HepG2 (cell line): Measurements from ENCODE around the gene RAB34. TPM values are rescaled to one million over a fixed set of nuclear protein-coding genes. Genes with fewer than 3 reads are reported as not detected.

Experiments
- AKAP8 ChIP-seq: sonication (generic); formaldehyde crosslinking; IDR thresholded peaks from 2 replicates; pipeline ENCODE4 v1.5.1; 2020; ENCODE audit warnings: mild to moderate bottlenecking, missing genetic modification reagents
- CEBPB ChIP-seq: IDR thresholded peaks from 2 replicates; pipeline ENCODE4 v1.6.1; 2011; ENCODE audit warnings: low read depth, low read length, improper control_type of control experiment, borderline replicate concordance
- ETV6 ChIP-seq: sonication (generic); formaldehyde crosslinking; conservative IDR thresholded peaks from 2 replicates; pipeline ENCODE4 v1.4.0; 2020; ENCODE audit warnings: missing genetic modification reagents
- HNF4G ChIP-seq, 2 experiments: sonication (generic) in 1 of 2; formaldehyde crosslinking in 1 of 2; IDR thresholded peaks; 2 replicates each; pipeline versions ENCODE4 v1.4.0 to v1.6.1; 2011 to 2020; ENCODE audit warnings: borderline replicate concordance in 2 of 2, low read depth in 2 of 2, mild to moderate bottlenecking in 2 of 2, low read length in 1 of 2, missing genetic modification reagents in 1 of 2, moderate library complexity in 1 of 2
- HNRNPK ChIP-seq: fragments of 200-400 bp; formaldehyde crosslinking; IDR thresholded peaks from 2 replicates; pipeline ENCODE4 v1.6.1; 2018; ENCODE audit warnings: low read length, low read depth, moderate library complexity, mild to moderate bottlenecking; ENCODE audit not compliant: poor library complexity, severe bottlenecking
- NAIF1 ChIP-seq: sonication (generic); formaldehyde crosslinking; IDR thresholded peaks from 2 replicates; pipeline ENCODE4 v1.5.0; 2020; ENCODE audit warnings: mild to moderate bottlenecking, missing genetic modification reagents, borderline replicate concordance
- PHF8 ChIP-seq: sonication (generic); formaldehyde crosslinking; IDR thresholded peaks from 2 replicates; pipeline ENCODE4 v1.5.0; 2020; ENCODE audit warnings: missing genetic modification reagents
- PRDM10 ChIP-seq: sonication (generic); formaldehyde crosslinking; IDR thresholded peaks from 2 replicates; pipeline ENCODE4 v1.4.0; 2020; ENCODE audit warnings: low read depth, missing genetic modification reagents
- RAD21 ChIP-seq: fragments of 450-650 bp; formaldehyde crosslinking; IDR thresholded peaks from 2 replicates; pipeline ENCODE4 v1.5.0; 2020; ENCODE audit warnings: mild to moderate bottlenecking
- RCOR2 ChIP-seq: IDR thresholded peaks from 2 replicates; pipeline ENCODE4 v1.6.1; 2016; ENCODE audit warnings: missing biosample characterization, missing genetic modification reagents
- RERE ChIP-seq: IDR thresholded peaks from 2 replicates; pipeline ENCODE4 v1.6.1; 2016; ENCODE audit warnings: low read depth, missing genetic modification reagents, missing compliant biosample characterization
- RFXAP ChIP-seq: sonication (generic); formaldehyde crosslinking; IDR thresholded peaks from 2 replicates; pipeline ENCODE4 v1.4.0; 2020; ENCODE audit warnings: missing genetic modification reagents, borderline replicate concordance
- TSC22D2 ChIP-seq: sonication (generic); formaldehyde crosslinking; IDR thresholded peaks from 2 replicates; pipeline ENCODE4 v1.5.1; 2020; ENCODE audit warnings: missing genetic modification reagents, mild to moderate bottlenecking, borderline replicate concordance
- ZFP36 ChIP-seq: fragments of 150-350 bp; IDR thresholded peaks from 2 replicates; pipeline ENCODE4 v1.6.1; 2018; ENCODE audit warnings: borderline replicate concordance, low read length, low read depth; ENCODE audit not compliant: partially characterized antibody
- ZIK1 ChIP-seq: sonication (generic); formaldehyde crosslinking; IDR thresholded peaks from 2 replicates; pipeline ENCODE4 v1.5.0; 2020; ENCODE audit warnings: mild to moderate bottlenecking, low read depth, missing genetic modification reagents, borderline replicate concordance
- ZNF33A ChIP-seq: sonication (generic); formaldehyde crosslinking; IDR thresholded peaks from 2 replicates; pipeline ENCODE4 v1.5.1; 2020; ENCODE audit warnings: missing genetic modification reagents, mild to moderate bottlenecking, moderate library complexity, borderline replicate concordance
- ZNF563 ChIP-seq: sonication (generic); formaldehyde crosslinking; IDR thresholded peaks from 2 replicates; pipeline ENCODE4 v1.8.0; 2022; ENCODE audit warnings: mild to moderate bottlenecking, moderate library complexity, missing genetic modification reagents
- ZNF614 ChIP-seq: IDR thresholded peaks from 2 replicates; pipeline ENCODE4 v1.6.1; 2018; ENCODE audit warnings: missing biosample characterization, missing genetic modification reagents, inconsistent platforms, borderline replicate concordance
- ZNF850 ChIP-seq: sonication (generic); formaldehyde crosslinking; conservative IDR thresholded peaks from 2 replicates; pipeline ENCODE4 v1.9.0; 2021; ENCODE audit warnings: mild to moderate bottlenecking, missing genetic modification reagents
- polyA plus RNA-seq, 8 experiments: library from polyadenylated mRNA; depleted of rRNA in 3 of 8; stranded (reverse) in 7 of 8; unstranded in 1 of 8; fragments of >200 nt; fragmentation: Illumina TruSeq in 4 of 8; extraction: Trizol in 4 of 8; gene quantifications; 2 replicates each; pipeline versions ENCODE4 v1.2.1 to v1.2.3, GENCODE V29; 2011 to 2016; ENCODE audit warnings: low read depth in 4 of 8, missing spikeins in 1 of 8, mixed read lengths in 1 of 8; ENCODE audit not compliant: insufficient read depth in 1 of 8
- total RNA-seq, 5 experiments: library from RNA; depleted of rRNA; stranded (reverse); fragments of >200 nt; fragmentation: Illumina TruSeq; extraction: Trizol; gene quantifications; 2 replicates each; pipeline ENCODE4 v1.2.3, GENCODE V29; 2016; ENCODE audit warnings: low read depth in 1 of 5

RAB34 gene
- total and polyA plus RNA-seq, 2 of the 13 experiments (the other 11 are each of a cell fraction or from before 2014, with no cell fraction given) = 0.49 TPM; not detected in 1

- no peak for TF ChIP-seq RERE (CRISPR knock-in tag)
- no peak; the same call in 1 of the 2 replicates for TF ChIP-seq TSC22D2 (CRISPR knock-in tag)
- no peak for TF ChIP-seq HNRNPK
- TF ChIP-seq ZNF614 (CRISPR knock-in tag) = no peak
- peak; percentile 69 for TF ChIP-seq AKAP8
- TF ChIP-seq NAIF1 (CRISPR knock-in tag) = no peak
- TF ChIP-seq RCOR2 (CRISPR knock-in tag) = no peak
- no peak for TF ChIP-seq ZNF563
- no peak for TF ChIP-seq ZNF33A (CRISPR knock-in tag)
- no peak; the same call in 1 of the 2 replicates for TF ChIP-seq RAD21 (CRISPR knock-in tag)
- no peak for TF ChIP-seq ETV6 (CRISPR knock-in tag)
- TF ChIP-seq PHF8 (CRISPR knock-in tag) = peak; percentile 84
- no peak for TF ChIP-seq ZNF850 (CRISPR knock-in tag)
- no peak for TF ChIP-seq RFXAP
- no peak for TF ChIP-seq ZFP36
- TF ChIP-seq CEBPB = no peak
- TF ChIP-seq ZIK1 (CRISPR knock-in tag) = no peak
- TF ChIP-seq HNF4G (IDR thresholded peaks at IDR 0.05; ENCODE audit: borderline replicate concordance, low read depth, low read length) = no peak
- no peak for TF ChIP-seq HNF4G (CRISPR knock-in tag; IDR thresholded peaks at IDR 0.05; ENCODE audit: borderline replicate concordance, low read depth)
- TF ChIP-seq PRDM10 = no peak
Observed at GRCh38 chr17:28728364-28729200, 10.9 kb upstream of the RAB34 start, which contains the start of gene NEK8 (continued).
